GM21423 (cell line): Measurements from ENCODE around the gene RIOX2.
A peak's percentile ranks its signal among the peaks of the same experiment; 100 is the strongest.
"Not testable (repeated sequence)": the region's sequence is repeated elsewhere in the genome, so short reads cannot be mapped to it uniquely, and the experiment has no call there.

Source experiments
- ATAC-seq: cut with Tn5 transposase; IDR thresholded peaks from one replicate; pipeline ENCODE4 v1.9.1; 2021; ENCODE audit warnings: mild to moderate bottlenecking, moderate library complexity; ENCODE audit not compliant: unreplicated experiment

RIOX2 gene

DNA sequence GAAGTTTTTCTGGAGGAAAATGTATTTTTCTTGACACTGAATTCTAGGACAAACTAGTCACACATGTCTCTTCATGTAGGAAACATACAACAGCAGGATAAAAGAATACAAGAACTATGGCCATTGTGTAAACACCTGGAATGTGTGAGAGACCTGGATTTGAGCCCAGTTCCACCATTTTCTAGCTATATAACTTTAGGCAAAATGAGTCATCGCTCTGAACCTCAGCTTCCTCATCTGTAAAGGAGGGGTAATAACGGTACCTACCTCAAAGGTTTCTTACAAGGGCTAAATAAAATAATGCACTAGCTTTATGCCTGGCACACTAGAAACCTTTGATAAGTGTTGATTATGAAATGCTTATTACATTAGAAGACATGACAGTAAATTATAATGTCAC, 57.8 kb downstream of the RIOX2 start:
- no peak for ATAC-seq

DNA sequence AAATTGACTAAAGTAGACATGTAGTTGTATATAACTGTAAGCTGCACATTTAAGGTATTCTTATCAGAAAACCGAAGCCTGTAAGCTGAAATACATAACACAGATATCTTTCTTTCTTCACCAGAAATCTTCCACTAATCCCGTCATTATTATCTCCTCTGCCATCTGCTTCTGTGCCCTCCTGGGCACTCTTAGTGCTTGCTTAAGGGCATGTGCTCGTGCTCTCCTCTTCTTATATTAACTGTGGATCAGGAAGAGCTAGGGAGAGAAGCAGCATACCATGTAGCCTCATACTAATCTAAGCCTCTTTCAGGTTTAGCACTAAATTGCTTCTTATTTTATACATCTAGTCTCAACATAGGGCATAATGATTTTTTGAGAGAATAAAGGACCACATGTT, 60.8 kb downstream of the RIOX2 start:
- ATAC-seq = no peak

DNA sequence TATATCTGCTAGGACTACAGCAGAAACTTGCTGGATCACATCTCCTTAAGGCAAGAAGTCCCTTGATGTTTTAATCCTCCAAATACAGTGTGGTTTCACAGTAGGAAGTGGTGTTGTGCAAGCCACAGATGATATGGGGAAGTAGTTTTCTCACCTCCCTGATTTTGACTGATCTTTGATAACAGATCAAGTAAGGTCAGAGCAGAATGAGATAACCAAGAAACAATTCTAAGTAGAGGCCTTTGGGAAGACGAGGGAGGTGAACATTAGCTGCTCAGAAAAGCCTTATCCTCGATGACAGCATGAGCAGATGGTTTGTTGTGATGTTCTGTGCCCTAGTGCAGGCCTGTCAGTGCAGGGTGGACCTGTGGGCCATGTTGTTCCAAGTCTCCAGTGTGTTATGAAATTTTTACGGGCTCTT, 61.3 kb downstream of the RIOX2 start:
- ATAC-seq = no peak

DNA sequence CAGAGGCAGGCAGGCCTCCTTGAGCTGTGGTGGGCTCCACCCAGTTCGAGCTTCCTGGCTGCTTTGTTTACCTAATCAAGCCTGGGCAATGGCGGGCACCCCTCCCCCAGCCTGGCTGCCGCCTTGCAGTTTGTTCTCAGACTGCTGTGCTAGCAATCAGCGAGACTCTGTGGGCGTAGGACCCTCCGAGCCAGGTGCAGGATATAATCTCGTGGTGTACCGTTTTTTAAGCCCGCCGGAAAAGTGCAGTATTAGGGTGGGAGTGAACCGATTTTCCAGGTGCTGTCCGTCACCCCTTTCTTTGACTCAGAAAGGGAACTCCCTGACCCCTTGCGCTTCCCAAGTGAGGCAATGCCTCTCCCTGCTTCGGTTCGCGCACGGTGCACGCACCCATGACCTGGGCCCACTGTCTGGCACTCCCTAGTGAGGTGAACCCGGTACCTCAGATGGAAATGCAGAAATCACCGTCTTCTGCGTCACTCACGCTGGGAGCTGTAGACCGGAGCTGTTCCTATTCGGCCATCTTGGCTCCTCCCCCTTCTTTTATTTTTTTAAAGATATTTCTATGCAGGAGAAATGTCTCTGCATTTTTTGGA, 61.9 kb downstream of the RIOX2 start:
- not testable (repeated sequence) for ATAC-seq

DNA sequence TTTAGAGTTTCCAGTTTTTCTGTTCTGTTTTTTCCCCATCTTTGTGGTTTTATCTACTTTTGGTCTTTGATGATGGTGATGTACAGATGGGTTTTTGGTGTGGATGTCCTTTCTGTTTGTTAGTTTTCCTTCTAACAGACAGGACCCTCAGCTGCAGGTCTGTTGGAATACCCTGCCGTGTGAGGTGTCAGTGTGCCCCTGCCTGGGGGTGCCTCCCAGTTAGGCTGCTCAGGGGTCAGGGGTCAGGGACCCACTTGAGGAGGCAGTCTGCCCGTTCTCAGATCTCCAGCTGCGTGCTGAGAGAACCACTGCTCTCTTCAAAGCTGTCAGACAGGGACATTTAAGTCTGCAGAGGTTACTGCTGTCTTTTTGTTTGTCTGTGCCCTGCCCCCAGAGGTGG, 62.4 kb downstream of the RIOX2 start:
- ATAC-seq = not testable (repeated sequence)

DNA sequence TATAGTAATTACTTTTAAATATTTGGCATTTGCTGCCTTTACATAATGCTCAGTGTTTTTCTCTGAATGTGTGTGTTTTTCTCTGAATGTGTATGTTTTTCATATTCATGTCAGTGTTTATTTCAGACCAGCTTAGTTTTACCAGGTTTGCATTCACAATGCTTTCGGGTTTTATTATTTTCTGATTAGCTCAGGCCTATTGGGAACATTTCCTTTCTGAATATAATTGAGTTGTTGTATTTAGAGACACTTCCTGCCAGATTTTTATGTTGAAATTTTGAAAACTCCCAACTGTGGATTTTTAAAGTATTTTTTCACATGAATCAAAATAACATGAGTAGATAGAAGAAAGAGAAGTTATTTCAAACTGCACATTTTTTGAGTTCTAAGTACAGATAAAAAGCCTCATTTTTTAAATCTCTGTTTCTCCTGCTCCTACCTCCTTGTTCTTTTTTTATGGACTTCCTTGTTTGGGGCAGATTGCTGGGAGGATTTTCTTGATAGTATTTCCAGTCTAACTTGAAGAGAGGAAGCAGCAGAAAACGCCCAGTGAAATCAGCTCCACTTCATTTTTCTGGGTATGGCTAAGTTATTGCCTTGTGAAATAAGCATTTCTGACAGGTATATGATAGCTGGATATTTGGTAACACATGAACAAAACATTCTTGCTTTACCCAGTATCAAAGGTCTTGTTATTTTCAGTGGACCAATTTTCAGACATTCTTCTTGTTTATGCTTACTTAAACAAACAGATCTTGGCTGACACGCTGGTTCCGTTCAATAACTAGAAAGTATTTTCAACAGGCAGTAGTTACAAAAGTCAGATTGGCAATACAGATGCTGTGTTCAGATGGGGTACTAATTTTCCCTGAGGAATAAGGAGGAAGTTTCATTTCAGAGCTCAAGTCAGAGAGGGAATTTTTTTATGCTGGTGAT, 70.7 kb downstream of the RIOX2 start:
- ATAC-seq = no peak

DNA sequence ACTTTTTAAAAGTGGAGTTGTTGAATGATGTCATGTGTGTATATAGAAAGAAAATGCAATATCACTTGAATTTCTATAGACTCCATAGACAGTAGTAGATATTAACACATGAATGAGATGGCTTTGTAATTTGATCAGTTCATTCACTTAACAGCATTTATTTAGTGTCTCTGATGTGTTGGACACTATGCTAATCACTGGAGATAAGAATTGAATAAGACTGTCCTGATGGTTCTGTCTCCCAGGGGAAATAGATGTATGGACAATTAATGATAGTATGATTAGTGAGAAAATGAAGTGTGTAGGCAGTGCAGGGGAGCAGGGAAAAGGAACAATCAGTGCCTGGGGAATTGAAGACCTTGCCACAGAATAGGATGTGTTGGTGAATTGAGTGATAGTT, 72.9 kb downstream of the RIOX2 start:
- ATAC-seq = no peak

DNA sequence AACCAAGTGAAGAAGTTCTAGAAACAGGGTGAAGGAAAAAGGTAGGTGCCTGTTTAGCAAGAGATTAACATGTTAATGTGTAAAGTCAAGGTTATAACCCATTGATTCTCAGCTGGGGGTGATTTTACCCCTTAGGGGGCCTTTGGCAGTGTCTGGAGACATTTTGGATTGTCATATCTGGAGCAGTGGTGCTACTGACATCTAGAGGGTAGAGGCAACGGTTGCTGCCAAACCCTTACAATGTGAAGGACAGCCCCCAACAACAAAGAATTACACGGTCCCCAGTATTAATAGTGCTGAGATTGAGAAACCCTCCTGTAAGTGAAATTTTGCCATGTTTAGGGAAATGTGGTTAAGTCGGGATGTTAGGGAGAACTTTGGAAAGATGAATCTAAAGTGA, 75.7 kb downstream of the RIOX2 start:
- ATAC-seq = no peak

DNA sequence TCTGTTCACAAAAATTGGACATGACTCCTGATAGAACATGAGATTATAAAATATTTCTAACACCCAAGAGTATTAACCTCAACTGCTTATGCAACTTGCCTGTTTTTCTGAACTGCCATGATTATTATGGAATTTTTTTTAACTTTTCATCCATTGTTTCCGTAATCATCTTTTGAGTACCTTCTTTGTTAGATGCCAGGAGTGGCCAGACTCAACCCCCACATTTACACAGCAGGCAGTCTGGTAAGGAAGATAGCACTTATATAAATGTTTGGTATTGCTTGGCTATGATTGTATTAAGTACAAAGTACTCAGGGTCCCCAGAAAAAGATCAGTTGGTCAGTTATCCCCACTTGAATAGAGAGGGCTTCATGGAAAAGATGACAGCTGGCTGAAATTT, 76.1 kb downstream of the RIOX2 start:
- no peak for ATAC-seq

DNA sequence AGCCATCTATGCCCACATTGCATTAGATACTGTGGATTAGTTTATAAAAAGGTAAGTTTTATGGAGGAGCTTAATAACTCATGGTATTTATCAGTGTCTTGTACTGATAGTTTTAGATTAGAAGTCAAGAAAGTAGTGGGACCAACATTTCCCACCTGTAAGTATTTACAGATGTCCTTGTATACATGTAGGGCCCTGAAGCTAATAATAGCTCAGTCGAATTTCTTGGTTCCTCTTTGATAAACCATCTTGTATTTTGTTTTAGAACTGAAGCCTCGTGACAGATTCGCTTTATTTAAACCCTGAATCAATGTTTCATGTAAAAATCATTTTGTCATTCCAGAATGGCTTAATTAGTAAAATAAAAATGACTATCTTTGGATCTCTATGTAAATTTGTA, 77.0 kb downstream of the RIOX2 start:
- ATAC-seq = peak; percentile 87

DNA sequence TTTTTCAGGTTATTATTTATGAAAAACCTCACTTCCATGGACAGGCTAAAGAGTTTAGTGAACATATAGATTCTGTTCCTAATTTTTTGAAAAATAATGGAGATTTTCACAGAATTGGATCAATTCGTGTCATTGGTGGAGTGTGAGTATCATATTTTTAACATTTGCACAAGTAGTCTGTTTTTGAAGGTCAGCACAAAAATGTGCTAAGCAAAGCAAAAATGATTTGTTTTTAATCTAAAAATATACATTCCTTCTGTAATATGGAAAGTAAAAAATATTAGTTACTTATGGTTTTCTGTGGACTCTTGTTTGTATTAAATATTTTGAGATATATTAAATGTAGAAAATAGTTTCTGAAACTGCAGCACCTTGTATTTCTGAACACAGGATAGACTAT, 79.4 kb downstream of the RIOX2 start:
- no peak for ATAC-seq
